Colonic mucosa (tissue), 4 donors: ENCODE data around the gene PPP1R14C. TPM values are rescaled to one million over a fixed set of nuclear protein-coding genes. Genes with fewer than 3 reads are reported as not detected.
A peak's percentile ranks its signal among the peaks of the same experiment; 100 is the strongest.
"Not testable (repeated sequence)": the region's sequence is repeated elsewhere in the genome, so short reads cannot be mapped to it uniquely, and the experiment has no call there.

ENCODE experiments used
- DNase-seq: peaks from one replicate; pipeline ENCODE4 v3.0.0-alpha.2; 2020
- H3K27ac ChIP-seq: fragments of 200-600 bp; one replicate; pipeline ENCODE4 v1.8.0; 2021
- H3K27me3 ChIP-seq: fragments of 200-600 bp; one replicate; pipeline ENCODE4 v1.8.0; 2021
- H3K36me3 ChIP-seq: fragments of 200-600 bp; one replicate; pipeline ENCODE4 v1.8.0; 2021
- H3K4me1 ChIP-seq: fragments of 200-600 bp; one replicate; pipeline ENCODE4 v1.8.0; 2021; ENCODE audit warnings: mild to moderate bottlenecking
- H3K4me3 ChIP-seq: fragments of 200-600 bp; one replicate; pipeline ENCODE4 v1.8.0; 2021
- H3K9ac ChIP-seq, 2 donors: one replicate each; pipeline ENCODE4 v1.7.0; 2013; ENCODE audit warnings: control low read depth in 2 of 2, low read depth in 2 of 2, low read length in 2 of 2
- H3K9me3 ChIP-seq: fragments of 200-600 bp; one replicate; pipeline ENCODE4 v1.8.0; 2021
- intact Hi-C: fragments of 100-400 bp; cut with DNase I; formaldehyde crosslinking; loops from one replicate; pipeline ENCODE4 v1.14.1; 2022
- total RNA-seq, 2 donors: library from RNA; stranded (reverse); fragmentation: NEBNext Ultra II Directional in 1 of 2; extraction: Animal tissue kit (Norgen Biotek cat#: 25700) in 1 of 2; gene quantifications; one replicate each; pipeline ENCODE4 v1.2.1, GENCODE V29; 2021
- TF ChIP-seq, protein P1 (sequence below): fragments of 200-600 bp; IDR thresholded peaks from one replicate; pipeline ENCODE4 v1.8.0; 2022; ENCODE audit warnings: antibody characterized with exemption, mild to moderate bottlenecking
- donor health status: healthy.
- donor health status: DM: no; HTN: no; CAD: no.
- donor health status: DM: no; HTN: no; CAD: no.

The PPP1R14C gene
- total RNA-seq, 2 donors from 2014 or later: 23.7 to 27.3 TPM

GRCh38 chr6:150238336-150238741, 95.5 kb downstream of the PPP1R14C start:
- no peak overlapping the region for H3K4me3 ChIP-seq
- H3K36me3 ChIP-seq: no peaks in the 10 kb centered on the region
- no peaks in the 10 kb centered on the region for H3K9me3 ChIP-seq
- TF ChIP-seq, protein P1, sequence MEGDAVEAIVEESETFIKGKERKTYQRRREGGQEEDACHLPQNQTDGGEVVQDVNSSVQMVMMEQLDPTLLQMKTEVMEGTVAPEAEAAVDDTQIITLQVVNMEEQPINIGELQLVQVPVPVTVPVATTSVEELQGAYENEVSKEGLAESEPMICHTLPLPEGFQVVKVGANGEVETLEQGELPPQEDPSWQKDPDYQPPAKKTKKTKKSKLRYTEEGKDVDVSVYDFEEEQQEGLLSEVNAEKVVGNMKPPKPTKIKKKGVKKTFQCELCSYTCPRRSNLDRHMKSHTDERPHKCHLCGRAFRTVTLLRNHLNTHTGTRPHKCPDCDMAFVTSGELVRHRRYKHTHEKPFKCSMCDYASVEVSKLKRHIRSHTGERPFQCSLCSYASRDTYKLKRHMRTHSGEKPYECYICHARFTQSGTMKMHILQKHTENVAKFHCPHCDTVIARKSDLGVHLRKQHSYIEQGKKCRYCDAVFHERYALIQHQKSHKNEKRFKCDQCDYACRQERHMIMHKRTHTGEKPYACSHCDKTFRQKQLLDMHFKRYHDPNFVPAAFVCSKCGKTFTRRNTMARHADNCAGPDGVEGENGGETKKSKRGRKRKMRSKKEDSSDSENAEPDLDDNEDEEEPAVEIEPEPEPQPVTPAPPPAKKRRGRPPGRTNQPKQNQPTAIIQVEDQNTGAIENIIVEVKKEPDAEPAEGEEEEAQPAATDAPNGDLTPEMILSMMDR: no peak
- no peaks in the 10 kb centered on the region for H3K4me1 ChIP-seq
- H3K9ac ChIP-seq: no peak overlapping the region
- DNase-seq: peak; percentile 28
- H3K27me3 ChIP-seq: no peaks in the 10 kb centered on the region
- H3K27ac ChIP-seq: no peak overlapping the region
- intact Hi-C loops: no loop called here

DNA sequence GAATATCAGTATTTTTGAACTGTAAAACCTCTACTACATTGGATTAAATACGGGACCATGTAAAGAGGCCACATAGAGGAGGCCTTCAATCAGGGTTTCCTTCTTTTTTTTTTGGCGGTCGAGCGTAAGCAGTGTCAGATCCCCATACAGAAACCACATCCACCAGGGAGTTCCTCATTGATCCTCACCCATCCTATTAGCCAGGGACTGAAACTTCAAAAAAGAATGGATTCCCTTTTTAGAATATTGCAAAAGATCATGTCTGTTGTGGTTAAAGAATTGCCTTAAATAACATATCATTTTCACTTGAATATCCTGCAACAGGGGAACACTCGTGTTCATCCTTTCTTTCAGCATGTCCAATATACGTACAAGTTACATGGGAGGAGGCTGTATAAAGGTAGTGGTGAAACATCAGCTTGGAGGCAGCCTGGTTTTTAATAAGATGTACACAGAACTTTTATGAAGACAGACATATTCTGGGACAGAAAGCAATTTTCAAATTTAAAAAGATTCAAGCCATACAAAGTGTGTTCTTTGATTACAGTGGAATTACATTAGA, 96.1 kb downstream of the PPP1R14C start:
- H3K4me3 ChIP-seq: no peak overlapping the region
- no peaks in the 10 kb centered on the region for H3K36me3 ChIP-seq
- no peak overlapping the region for H3K9ac ChIP-seq
- no peaks in the 10 kb centered on the region for H3K4me1 ChIP-seq
- H3K27me3 ChIP-seq: no peaks in the 10 kb centered on the region
- TF ChIP-seq, protein P1: no peak
- intact Hi-C loops: no loop called here
- H3K27ac ChIP-seq: no peak overlapping the region
- DNase-seq: no peak
- H3K9me3 ChIP-seq: no peaks in the 10 kb centered on the region

DNA sequence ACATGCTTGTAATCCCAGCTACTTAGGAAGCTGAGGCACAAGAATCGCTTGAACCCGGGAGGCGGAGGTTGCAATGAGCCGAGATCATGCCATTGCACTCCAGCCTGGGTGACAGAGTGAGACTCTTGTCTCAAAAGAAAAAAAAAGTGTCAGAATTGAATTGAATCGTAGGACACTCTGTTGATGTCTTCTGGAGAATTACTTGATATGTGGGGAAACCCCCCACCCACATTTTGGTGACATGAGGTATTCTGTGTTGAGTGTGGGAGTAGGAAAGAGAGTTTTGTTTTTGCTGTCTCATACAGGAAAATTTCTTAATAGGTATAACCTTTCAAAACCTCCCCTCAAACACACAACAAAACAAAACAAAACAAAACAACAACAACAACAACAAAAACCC, 98.9 kb downstream of the PPP1R14C start:
- H3K9ac ChIP-seq, DNase-seq, H3K4me3 ChIP-seq, H3K36me3 ChIP-seq, H3K9me3 ChIP-seq, H3K4me1 ChIP-seq, H3K27ac ChIP-seq, intact Hi-C loops, H3K27me3 ChIP-seq: not testable (repeated sequence)

GRCh38 chr6:150243620-150244314, 100.9 kb downstream of the PPP1R14C start:
- TF ChIP-seq, protein P1: no peak
- no peaks in the 10 kb centered on the region for H3K4me1 ChIP-seq
- intact Hi-C loops: no loop called here
- H3K36me3 ChIP-seq: no peaks in the 10 kb centered on the region
- H3K9me3 ChIP-seq: no peaks in the 10 kb centered on the region
- H3K27me3 ChIP-seq: no peaks in the 10 kb centered on the region
- H3K27ac ChIP-seq: no peak overlapping the region
- no peak overlapping the region for H3K9ac ChIP-seq
- DNase-seq: no peak
- H3K4me3 ChIP-seq: no peak overlapping the region

DNA sequence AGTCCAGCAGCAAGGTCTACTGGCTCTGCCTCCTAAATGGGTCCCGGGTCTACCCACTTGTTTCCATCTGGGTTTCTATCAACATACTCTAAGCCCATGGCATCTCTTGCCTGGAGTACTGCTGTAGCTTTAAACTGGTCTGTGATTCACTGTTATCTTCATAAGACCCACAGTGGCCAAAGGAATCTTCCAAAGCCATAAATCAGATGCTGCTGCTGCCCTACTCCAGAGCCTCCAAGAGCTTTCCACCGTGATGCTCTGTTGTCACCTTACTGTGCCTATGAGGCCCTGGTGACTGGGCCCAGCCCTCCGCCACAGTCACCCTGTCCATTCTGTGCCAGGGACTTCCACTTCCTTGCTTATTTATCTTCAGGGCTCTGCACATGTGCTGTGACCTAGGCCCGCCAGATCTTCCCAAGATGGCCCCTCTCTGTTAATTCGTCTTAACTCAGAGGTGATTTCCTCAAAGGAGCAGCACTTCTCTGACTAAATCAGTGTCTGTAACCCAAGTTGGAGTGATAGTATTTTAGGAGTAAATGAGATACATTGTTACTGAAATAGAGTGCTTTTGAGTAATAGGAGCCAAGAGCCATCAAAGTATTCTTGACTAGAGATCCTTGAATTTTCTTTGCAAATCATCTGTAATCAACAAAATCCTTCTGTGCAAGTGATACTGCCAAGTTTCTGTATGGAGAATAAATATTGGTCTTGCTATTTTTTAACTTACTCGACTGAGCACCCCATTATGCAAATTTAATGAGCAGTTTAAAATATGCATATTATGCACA, 102.5 kb downstream of the PPP1R14C start:
- Histone ChIP-seq H3K4me1 (no peaks in the 10 kb centered on the region), H3K27ac (no peak overlapping the region), H3K27me3 (no peaks in the 10 kb centered on the region), H3K36me3 (no peaks in the 10 kb centered on the region), H3K4me3 (no peak overlapping the region), H3K9ac (no peak overlapping the region), H3K9me3 (no peaks in the 10 kb centered on the region)
- intact Hi-C loops: no loop called here
- no peak for DNase-seq
- TF ChIP-seq, protein P1: no peak

DNA sequence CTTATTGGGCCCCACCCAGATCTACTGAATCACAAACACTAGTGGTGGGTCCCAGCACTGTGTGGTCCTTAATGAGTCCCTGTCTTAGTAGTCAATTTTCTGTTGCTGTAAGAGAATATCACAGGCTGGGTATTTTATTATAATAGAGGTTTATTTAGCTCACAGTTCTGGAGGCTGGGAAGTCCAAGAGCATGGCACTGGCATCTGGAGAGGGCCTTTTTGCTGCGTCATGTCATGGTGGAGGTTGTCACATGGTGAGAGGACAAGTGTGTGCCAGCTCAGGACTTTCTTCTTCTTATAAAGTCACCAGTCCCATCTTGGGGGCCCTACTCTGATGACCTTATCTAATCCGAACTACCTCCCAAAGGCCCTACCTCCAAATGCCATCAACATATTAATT, 105.0 kb downstream of the PPP1R14C start:
- no peaks in the 10 kb centered on the region for H3K4me1 ChIP-seq
- no peaks in the 10 kb centered on the region for H3K36me3 ChIP-seq
- no peak overlapping the region for H3K9ac ChIP-seq
- no peak for DNase-seq
- H3K9me3 ChIP-seq: no peaks in the 10 kb centered on the region
- H3K4me3 ChIP-seq: no peak overlapping the region
- no peak overlapping the region for H3K27ac ChIP-seq
- no peaks in the 10 kb centered on the region for H3K27me3 ChIP-seq
- intact Hi-C loops: no loop called here
- TF ChIP-seq, protein P1: no peak
